ENCODE data around the gene PEX11G.

Gene PEX11G

DNA sequence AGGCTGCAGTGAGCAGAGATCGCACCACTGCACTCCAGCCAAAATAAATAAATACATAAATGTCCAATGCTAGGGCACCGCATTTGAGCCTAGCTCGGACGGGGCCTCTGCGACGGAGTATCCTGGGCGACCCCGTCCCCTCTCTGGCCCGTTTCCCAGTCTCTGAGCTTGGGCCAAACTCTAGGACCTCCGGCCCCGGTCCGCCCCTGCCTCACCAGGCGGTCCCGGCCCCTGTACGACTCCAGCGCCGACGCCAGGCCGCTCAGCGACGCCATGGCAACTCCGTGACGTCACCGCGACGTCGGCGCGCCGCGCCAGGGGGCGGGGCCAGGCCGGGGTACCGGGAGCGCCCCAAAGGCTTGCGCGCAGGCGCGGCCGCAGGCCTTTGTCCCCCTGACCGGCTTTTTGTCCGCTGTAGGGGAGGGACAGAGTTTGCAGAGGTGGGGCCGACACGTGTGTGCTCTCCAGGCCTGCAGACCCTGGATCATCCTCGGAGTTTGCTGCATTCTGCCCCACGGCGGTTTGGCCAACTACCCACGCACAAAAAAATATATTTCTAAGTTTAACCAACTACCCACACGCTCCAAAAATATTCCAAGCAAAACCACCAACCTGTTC, at the start of gene PEX11G:
TSS of gene PEX11G (minus strand) at position 300 of the 618 bp plus-strand sequence. CDS start at position 275, 25 bp downstream.
- peak; percentile 79 to 81 for DNase-seq

DNA sequence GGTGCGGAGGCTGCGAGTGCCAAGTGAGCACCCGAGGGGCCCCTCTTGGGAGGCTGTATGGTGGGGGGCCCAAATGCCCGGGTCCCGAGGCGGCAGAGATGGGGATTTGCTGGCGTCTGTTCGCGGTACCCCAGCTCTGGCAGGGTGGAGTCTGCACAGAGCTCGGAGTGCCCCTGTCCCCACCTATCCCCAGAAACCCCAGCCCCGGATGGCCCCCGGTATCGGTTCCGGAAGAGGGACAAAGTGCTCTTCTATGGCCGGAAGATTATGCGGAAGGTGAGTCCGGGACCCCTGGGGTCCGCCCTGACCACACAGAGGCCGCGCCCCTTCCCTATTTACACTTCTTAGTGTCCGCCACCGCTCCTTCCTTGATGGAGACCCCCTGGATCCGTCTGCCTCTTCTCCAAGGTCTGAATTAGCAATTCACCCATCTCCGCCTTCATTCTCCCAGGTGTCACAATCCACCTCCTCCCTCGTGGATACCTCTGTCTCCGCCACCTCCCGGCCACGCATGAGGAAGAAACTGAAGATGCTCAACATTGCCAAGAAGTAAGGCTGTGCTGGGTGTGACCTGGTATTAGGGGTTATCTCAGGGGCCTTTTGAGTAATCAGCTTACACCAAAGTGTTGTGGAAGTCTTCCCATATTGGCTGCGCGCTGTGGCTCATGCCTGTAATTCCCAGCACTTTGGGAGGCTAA, 47.3 kb upstream of the PEX11G start:
- no peak for DNase-seq

DNA sequence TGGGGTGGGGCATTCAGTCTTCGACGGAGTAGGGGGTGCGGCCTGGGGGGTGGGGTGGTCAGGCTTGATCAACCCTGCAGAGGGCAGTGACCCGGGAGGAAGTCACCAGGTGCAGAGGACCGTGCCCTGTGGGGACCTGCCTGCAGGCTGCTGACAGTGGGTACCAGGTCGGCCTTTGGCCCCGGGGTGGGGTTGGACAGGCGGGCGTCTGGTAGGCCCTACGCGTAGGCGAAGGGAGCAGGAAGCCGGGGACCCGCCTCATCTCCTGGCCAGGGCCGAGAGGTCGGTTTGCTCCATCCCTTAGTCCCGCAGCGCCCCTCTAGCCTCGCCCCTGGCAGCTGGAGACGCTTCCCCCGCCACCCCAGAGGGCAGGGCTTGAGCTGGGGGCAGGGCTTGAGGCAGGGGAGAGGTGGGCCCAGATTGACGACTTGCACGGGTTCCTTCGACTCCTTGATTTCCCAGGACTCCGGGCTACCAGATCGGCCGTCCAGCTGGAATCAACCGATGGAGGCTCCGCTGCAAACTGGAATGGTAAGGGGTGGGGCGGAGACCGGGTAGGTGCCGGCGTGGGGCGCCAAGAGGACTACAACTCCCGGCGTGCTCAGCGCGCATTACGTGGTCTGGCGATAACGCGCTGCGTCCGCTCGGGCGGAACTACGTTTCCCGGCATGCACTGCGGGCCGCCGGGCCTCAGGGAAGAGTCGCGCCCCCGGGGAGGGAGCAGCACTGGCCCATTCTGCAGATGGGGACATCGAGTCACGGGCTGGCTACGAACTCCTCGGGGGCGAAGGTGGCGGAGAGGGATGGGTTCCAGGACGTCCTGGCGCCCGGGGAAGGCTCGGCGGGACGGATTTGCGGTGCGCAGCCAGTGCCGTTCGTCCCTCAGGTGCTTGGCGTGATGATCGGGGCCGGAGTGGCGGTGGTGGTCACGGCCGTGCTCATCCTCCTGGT, 46.5 kb upstream of the PEX11G start, which contains the start of gene PNPLA6:
TSS of gene PNPLA6 (plus strand) at position 671 of the 951 bp plus-strand sequence. CDS start at position 743, 72 bp downstream.
- peak; percentile 88 to 96 for DNase-seq

DNA sequence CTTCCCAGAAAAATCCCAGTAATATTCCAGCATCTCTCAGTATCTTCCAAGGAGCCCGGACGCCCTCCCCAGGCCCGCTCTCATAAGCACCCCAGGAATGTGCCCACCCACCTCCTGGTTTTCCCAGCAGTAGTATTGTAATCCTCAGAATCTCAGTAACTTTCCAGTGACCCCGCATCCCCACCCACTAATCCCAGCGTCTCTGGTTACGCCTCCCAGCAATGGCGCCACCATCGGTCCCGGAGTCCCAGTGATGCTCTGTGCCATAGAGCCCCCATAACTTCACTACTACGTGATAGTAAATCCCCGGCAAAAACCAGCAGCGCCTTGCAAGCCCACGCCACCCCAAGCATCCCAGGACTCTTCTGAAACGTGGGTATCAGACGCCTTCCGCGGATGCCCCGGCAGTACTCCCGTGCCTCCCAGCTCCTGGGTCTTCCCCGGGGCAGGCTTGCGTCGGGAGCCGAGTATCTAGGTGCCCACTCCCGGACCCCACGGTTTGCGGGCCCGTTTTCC, 45.8 kb upstream of the PEX11G start:
- peak; percentile 62 to 81 for DNase-seq

DNA sequence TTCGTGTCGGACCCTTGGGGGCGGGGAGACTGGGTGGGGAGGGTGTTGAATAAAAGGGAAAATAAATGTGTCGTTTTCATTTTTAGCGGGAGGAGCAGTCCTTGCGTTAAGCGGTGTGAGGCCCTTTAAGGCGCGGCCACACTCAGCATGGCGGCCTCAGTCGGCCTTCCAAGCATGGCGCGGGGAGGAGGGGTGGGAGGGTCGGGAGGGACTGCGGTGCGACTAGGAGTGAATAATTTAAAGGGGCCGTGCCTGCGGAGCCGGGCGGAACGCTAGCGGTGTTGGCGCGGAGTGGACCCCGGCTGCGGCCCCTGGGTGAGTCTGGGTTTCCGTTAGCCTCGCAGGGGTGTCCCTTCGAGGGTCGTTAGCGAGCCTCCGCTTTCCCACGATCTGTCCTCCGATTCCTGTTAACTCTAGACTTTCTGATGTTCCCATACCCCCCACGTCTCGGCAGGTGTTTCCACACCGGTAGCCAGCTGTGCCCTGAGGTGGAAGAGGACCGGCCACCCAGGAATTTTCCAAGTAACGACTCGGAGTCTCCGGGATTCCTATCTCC, 45.2 kb upstream of the PEX11G start:
- DNase-seq: peak; percentile 77 to 86

DNA sequence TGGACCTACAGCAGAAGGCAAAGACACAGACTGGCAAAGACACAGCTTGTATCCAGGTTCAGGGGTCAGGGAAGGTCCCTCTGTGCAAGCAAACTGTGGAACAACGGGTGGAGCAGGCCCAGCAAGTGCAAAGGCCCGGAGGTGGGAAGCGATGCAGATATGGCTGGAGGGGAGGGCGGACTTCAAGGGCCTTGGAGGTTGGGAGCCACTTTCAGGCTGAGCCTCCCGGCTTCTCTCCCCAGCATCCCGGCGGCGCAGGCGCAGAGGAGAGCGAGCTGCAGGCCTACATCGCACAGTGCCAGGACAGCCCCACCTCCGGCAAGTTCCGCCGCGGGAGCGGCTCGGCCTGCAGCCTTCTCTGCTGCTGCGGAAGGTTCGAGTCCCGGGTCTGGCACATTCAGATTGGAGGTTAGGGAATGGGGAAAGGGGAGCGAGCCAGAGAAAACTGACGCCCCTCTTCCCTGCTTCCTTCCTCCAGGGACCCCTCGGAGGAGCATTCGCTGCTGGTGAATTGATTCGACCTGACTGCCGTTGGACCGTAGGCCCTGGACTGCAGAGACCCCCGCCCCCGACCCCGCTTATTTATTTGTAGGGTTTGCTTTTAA, 44.5 kb upstream of the PEX11G start:
- DNase-seq: no peak

DNA sequence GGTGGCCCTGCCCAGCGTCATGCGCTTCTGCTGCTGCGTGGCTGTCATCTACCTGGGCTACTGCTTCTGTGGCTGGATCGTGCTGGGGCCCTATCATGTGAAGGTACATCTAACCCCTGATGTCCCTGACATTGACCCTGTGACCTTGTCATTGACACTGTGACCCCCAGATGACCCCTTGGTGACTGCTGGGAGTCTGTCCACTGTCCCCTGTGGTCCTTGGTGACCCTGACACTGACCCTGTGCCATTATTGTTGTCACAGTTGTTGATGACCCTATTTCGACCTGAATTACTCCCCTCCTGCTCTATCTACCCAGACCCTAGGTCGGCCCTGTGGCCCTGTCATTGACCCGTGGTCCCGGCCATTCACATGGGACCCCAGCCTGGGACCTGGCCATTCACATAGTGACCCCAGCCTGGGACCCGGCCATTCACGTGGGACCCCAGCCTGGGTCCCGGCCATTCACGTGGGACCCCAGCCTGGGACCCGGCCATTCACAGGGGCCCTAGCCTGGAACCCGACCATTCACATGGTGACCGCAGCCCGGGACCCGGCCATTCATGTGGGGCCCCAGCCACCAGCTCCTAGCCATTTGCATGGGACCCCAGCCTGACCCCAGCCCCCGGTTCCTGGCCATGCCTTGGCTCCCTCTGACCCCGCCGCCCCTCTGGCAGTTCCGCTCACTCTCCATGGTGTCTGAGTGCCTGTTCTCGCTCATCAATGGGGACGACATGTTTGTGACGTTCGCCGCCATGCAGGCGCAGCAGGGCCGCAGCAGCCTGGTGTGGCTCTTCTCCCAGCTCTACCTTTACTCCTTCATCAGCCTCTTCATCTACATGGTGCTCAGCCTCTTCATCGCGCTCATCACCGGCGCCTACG, 41.0 kb upstream of the PEX11G start:
- DNase-seq: no peak

DNA sequence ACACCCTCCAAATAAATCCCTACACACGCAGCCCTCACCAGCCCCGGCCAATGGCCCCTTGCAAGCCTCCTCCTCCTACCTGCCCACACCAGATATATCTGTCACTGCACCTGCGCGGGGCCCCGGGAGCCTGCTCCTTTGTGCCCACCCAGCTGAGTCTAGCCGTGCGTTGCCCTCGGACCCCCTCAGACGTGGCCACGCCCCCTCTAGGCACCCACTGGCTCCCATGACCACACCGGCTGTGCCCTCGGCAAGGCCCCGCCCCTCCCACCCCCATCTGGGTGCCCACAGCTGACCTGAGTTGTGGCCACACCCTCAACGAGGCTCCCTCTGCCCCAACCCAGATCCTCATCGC, 40.4 kb upstream of the PEX11G start:
- DNase-seq: no peak

DNA sequence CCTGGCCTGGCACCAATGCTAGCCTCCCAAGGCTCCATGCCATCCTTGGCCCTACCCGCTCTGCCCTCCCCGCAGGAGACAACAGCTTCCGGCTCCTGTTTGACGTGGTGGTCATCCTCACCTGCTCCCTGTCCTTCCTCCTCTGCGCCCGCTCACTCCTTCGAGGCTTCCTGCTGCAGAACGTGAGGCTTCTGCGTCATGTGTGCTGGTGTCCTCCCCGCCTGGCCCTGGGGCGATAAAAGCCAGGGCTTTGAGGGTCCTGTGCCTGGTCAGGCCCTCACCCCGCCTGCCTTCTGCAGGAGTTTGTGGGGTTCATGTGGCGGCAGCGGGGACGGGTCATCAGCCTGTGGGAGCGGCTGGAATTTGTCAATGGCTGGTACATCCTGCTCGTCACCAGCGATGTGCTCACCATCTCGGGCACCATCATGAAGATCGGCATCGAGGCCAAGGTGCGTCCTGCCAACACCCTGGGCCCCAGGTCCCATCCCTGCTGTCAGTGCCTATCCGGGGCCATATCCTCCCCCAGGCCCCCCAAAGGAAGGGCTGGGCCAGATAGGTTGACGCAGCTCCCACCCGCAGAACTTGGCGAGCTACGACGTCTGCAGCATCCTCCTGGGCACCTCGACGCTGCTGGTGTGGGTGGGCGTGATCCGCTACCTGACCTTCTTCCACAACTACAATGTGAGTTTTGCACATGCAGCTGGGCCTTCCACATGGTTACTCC, 39.8 kb upstream of the PEX11G start:
- DNase-seq: no peak

DNA sequence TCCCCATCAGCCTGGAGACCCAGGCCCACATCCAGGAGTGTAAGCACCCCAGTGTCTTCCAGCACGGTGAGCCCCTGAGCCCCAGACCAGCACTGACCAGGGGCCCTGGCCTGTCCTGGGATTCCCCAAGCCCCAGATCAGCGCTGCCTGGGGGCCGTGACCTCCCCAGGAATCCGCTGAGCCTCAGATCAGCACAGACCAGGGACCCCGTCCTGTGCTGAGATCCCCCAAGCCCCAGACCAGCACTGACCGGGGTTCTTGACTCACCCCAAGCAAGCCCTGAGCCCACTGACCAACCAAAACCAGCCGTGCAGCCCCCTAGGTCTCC, 39.3 kb upstream of the PEX11G start:
- DNase-seq: no peak

DNA sequence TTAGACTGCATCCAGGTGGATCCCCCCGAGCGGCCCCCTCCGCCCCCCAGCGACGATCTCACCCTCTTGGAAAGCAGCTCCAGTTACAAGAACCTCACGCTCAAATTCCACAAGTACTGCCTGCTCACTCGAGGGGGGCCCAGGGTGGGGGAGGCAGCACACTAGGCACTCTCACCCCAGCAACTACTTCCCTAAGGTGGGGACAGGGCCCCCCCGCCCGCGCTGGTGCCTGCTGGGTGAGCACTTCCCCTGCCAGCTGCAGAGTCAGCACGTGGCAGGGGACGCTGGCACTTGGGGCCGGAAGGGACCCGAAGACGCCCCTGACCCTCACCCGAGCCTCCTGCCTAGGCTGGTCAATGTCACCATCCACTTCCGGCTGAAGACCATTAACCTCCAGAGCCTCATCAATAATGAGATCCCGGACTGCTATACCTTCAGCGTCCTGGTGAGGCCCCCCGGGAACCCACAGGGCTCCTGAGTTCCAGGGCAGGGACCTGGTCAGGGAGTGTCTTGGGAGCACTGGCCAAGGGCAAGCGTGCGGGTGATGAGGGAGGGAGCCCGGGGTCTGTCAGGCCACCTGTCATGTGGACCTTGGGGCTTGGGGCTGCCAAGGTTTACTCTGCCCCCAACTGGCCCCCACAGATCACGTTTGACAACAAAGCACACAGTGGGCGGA, 38.8 kb upstream of the PEX11G start:
- DNase-seq: no peak

DNA sequence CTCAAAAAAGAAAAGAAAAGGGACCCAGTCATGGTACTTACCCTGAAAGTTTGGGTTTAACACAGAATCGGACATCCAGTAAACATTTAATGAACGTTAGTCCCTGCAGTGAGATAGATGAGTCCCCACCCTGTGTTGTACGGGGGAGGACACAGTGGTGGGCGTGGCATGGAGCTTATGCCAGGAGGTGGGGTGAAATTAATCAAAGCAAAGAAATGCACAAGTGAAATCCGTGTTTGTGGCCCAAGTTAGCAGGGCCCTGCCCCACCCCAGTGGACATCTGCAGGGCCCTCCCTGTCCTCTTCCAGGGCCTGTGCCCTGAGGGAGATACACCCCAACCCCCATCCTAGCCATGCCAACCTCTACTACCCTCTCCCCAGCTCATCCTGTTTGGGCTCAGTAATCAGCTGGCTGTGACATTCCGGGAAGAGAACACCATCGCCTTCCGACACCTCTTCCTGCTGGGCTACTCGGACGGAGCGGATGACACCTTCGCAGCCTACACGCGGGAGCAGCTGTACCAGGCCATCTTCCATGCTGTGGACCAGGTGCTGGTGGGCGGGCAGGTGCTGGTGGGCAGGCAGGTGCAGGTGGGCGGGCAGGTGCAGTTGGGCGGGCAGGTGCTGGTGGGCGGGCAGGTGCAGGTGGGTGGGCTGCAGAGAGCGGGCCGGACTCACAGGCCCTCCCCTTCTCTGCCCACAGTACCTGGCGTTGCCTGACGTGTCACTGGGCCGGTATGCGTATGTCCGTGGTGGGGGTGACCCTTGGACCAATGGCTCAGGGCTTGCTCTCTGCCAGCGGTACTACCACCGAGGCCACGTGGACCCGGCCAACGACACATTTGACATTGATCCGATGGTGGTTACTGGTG, 37.5 kb upstream of the PEX11G start:
- no peak for DNase-seq

DNA sequence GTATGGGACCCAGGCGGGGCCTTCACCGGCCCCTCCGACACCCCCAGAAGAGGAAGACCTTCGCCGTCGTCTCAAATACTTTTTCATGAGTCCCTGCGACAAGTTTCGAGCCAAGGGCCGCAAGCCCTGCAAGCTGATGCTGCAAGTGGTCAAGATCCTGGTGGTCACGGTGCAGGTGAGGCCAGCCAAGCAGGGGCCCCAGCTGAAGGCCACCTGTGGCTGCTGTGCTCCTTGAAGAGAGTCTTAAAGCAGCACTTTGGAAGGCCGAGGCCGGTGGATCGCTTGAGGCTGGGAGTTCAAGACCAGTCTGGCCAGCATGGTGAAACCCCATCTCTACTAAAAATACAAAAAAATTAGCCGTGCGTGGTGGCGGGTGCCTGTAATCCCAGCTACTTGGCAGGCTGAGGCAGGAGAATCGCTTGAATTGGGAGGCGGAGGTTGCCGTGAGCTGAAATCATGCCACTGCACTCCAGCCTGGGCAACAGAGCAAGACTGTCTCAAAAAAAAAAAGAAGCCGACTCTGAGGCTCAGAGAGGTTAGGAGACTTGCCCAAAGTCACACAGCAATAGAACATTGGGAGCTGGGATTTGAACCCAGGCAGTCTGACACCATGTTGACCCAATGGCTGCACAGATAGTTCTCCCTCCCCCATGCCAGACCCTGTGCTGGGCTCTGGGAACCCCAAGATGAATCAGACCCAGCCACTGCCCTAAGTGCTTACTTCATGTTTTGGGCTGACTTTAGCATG, 36.3 kb upstream of the PEX11G start:
- no peak for DNase-seq

DNA sequence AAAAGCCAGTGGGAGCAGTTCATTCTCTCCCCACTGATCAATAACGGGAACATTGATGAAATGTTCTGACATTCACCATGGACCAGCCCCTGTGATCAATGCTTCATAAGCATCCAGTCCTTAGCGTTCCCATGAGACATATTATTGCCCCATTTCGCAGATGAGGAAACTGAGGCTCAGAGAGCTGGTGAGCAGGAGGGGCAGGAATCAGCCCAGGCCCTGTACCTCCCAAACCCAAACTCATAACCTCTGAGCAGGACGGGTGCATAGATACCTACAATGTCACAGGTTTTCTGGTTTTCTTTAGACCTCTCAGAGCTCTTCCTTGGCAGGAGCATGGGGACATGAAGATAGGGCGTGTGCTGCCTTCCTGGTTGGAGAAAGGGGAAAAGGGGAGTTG, 35.7 kb upstream of the PEX11G start:
- DNase-seq: no peak

DNA sequence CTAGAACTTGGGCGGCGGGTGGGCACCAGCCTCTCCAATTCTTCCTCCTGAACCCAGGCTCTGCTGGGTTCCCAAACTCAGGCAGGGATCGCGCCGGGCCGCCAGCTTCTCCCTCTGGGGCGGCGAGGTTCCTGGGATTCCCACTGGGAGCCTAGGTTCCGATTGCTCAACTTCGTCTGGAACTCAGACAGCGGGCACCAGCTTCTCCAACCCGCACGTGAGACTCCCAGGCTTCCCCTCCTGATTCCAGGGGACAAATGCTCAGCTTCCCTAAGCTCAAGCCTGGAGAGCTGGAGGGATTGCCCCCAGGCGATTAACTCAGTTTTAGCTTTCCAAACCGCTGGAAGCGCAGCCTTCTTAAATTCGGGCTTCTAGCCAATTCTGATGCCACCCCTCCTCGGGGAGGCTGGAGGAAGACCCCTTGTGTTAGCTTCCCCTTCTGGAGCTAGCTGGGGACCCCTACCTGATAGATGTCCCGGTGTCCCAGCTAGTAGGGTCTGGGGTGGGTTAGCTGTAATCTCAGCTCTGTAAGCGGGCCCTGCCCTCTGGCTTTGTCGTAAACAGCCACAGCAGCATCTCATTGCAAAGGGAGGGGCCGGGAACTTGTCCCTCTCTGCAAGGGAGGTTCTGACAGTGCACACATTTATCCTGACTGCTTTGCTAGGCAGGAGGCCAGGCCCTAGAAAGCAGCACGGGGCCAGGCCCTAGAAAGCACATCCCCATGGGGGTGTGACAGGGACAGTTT, 34.3 kb upstream of the PEX11G start:
- DNase-seq: no peak

DNA sequence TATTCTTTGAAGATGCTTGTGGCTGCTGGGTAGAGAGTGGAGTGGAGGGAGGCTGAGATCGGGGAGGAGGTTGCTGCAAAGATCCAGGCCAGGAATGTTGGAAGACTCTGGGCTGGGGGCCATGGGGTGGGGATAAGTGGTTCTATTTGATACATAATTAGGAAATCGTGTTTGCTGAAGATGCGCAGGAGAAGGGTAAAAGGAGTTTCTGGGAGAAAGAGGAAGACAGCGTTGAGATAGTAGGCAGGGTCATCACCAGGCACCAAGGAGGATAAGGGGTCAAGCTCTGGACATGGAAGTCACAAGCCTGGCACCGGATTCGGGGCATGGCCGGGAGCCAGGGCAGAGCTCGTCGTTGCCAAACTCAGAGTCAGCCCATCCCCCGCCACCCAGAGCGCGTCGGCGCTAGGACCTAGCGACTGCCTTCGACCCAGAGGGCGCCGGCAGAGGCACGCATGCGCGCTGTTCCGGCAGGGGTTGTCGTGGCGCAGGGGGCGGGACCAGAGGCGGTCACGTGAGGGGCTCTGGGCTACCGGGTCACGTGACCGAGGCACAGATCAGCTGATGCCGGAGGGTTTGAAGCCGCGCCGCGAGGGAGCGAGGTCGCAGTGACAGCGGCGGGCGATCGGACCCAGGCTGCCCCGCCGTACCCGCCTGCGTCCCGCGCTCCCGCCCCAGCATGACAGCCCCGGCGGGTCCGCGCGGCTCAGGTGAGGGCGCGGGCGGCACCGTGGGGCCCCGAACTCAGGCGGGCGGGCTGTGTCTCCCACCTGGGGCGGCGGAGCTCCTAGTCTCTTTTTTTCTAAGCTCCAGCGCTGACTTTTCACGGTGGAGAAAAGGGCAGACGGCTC, 33.5 kb upstream of the PEX11G start, which contains the start of gene MCOLN1:
TSS of gene MCOLN1 (plus strand) at position 553 of the 851 bp plus-strand sequence. CDS start at position 680, 127 bp downstream.
- DNase-seq: peak; percentile 95 to 97
